ENCODE data around the gene NPAS3.

- no peak for TF ChIP-seq CBX8 (IDR thresholded peaks at IDR 0.05)
- TF ChIP-seq POLR2A (IDR thresholded peaks at IDR 0.05; ENCODE audit: low read length) = no peak
- TF ChIP-seq SMC3 (IDR thresholded peaks at IDR 0.05) = no peak
- TF ChIP-seq CHD4 (IDR thresholded peaks at IDR 0.05; ENCODE audit: borderline replicate concordance) = no peak
- no peak for TF ChIP-seq CTCF (IDR thresholded peaks at IDR 0.05)
- TF ChIP-seq SREBF2 (IDR thresholded peaks at IDR 0.05) = no peak
- no peak for TF ChIP-seq GATA3 (IDR thresholded peaks at IDR 0.05; ENCODE audit: borderline replicate concordance)
- no peak for TF ChIP-seq RCOR1 (IDR thresholded peaks at IDR 0.05; ENCODE audit: low read depth, low read length)
- TF ChIP-seq FOSL2 (IDR thresholded peaks at IDR 0.05) = no peak
- TF ChIP-seq FOSL2 (CRISPR knock-in tag; IDR thresholded peaks at IDR 0.05) = no peak
- TF ChIP-seq MAX (IDR thresholded peaks at IDR 0.05) = no peak
Observed at GRCh38 chr14:33836900-33837577, 898.4 kb downstream of the NPAS3 start.

Measured in A549 (cell line).